ENCODE data around the gene DSCAML1.

DNA sequence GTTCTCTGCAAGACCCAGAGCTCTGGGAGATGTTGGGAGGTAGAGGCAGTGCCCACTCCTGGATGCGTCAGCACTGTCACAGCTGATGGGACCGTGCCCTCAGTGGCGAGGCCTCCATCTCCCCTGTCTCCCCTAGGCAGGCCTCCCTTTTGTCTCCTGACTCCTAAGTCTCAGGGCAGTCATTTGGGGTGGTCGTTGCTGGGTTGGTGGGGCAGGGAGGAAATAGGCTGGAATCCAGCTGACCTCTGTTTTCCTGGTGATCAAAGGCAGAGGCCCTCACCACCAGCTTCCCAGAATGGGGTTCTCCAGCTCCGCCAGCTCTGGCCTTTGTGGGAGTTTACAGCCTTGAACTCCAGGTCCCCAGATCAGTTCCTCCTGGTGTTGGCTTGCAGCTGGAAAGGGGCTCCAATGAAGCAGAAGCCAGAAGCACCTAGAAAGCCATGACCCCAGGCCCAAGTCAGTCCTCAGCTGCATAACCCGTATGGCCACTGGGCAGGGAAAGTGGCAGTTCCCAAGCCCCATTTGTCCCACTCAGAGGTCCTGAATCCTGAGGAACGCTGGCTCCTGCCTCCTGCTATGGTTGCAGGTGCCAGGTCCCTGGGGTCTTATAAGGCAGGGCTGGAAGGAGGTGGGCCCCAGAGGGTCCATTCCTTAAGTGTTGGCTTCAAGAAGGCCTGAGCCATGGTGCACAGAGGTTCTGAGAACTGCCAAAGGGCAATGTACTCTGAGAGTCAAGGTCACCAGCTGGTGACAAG is 34.8 kb upstream of the DSCAML1 start:
- no peak for TF ChIP-seq POLR2A (IDR thresholded peaks at IDR 0.05; ENCODE audit: low read depth, low read length)
- TF ChIP-seq POLR2AphosphoS5 (IDR thresholded peaks at IDR 0.05; ENCODE audit: low read depth, low read length) = no peak
- no peak for TF ChIP-seq TAF1 (IDR thresholded peaks at IDR 0.05; ENCODE audit: low read depth, low read length)
- TF ChIP-seq PAX5 (IDR thresholded peaks at IDR 0.05; ENCODE audit: insufficient read depth, low read length, severe bottlenecking) = no peak
- TF ChIP-seq SPI1 (IDR thresholded peaks at IDR 0.05; ENCODE audit: low read depth, low read length) = no peak

Data from GM12891 (cell line).